ENCODE results near the gene BROX.

DNA sequence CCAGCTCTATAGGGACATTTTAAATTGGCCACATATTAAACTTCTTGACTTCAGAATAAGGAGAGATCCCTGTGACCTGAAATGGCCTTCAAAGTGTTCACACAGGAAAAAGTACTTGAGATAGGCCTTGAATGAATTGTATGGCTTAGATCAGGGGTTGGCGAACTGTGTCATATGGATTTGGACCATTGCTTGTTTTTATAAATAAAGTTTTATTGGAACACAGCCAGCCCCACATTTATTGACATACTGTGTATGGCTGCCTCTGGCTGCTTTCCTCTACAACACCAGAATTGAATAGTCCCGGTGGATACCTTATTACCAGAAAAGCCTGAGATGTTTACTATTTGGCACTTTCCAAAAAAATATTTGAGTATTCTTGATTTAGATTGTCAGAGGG is 4.0 kb downstream of the BROX start:
- no peak for TF ChIP-seq EZH2 (IDR thresholded peaks at IDR 0.05; ENCODE audit: low read depth)
- TF ChIP-seq, protein P1, sequence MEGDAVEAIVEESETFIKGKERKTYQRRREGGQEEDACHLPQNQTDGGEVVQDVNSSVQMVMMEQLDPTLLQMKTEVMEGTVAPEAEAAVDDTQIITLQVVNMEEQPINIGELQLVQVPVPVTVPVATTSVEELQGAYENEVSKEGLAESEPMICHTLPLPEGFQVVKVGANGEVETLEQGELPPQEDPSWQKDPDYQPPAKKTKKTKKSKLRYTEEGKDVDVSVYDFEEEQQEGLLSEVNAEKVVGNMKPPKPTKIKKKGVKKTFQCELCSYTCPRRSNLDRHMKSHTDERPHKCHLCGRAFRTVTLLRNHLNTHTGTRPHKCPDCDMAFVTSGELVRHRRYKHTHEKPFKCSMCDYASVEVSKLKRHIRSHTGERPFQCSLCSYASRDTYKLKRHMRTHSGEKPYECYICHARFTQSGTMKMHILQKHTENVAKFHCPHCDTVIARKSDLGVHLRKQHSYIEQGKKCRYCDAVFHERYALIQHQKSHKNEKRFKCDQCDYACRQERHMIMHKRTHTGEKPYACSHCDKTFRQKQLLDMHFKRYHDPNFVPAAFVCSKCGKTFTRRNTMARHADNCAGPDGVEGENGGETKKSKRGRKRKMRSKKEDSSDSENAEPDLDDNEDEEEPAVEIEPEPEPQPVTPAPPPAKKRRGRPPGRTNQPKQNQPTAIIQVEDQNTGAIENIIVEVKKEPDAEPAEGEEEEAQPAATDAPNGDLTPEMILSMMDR (conservative IDR thresholded peaks at IDR 0.05), result no peak
